ENCODE results near the gene SLC45A1. TPM values are rescaled to one million over a fixed set of nuclear protein-coding genes. Genes with fewer than 3 reads are reported as not detected.

The SLC45A1 gene
- polyA plus RNA-seq, 1 donor (not counting 4 experiments of a cell fraction or from before 2014, with no cell fraction given), result 0.14 TPM

DNA sequence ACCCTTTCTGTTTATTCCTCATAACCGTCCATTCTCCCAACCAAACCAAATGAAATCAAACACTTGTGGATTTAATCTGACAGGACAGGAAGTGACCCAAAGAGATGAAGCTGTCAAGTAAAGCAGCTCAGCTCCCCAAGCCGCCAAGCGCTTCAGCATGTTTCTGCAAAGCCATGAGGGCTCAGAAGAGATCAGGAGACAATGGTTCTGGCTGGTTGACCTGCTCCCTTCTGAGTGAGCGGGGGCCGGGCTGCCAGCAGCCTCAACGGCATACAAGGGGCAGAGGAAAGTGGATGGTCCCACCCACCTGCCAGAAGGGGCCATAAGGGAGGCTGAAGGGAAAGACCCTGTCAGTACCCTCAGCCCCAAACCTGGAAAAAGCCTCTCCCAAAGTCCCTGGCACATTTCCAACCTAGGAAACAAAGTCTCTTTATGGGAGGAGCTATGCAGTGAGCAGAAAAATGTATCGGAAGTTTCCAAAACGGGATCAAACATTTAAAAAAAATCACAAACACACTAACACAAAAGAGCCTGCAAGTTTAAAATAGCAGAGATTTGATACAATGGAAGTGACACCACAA, 45.4 kb downstream of the SLC45A1 start:
- Histone ChIP-seq H4K20me1 (ENCODE audit: control insufficient read depth, extremely low read depth, insufficient read depth, low read length) (no peaks in the 10 kb centered on the region), H3K9ac (ENCODE audit: control insufficient read depth, extremely low read depth, insufficient read depth, low read length) (no peak overlapping the region), H3K27me3 (ENCODE audit: control insufficient read depth, extremely low read depth, insufficient read depth, low read length) (no peaks in the 10 kb centered on the region), H3K79me2 (ENCODE audit: control insufficient read depth, insufficient read depth, low read length) (peaks cover 4% of the 10 kb centered on the region), H3K9me1 (ENCODE audit: control insufficient read depth, extremely low read depth, insufficient read depth, low read length) (peaks cover 3% of the 10 kb centered on the region), H3K36me3 (ENCODE audit: control insufficient read depth in 2 of 2, extremely low read depth in 1 of 2, insufficient read depth in 2 of 2, low read length in 2 of 2) (peaks cover 26 to 31% of the 10 kb centered on the region in 2 experiments), H3K27ac (ENCODE audit: control insufficient read depth, insufficient read depth, low read length) (no peak overlapping the region), H2AFZ (ENCODE audit: control insufficient read depth, low read length) (no peak overlapping the region), H3K4me2 (ENCODE audit: control insufficient read depth, extremely low read depth, insufficient read depth, low read depth, low read length) (no peak overlapping the region), H3K4me3 (ENCODE audit: control insufficient read depth in 2 of 3, extremely low read depth in 1 of 3, insufficient read depth in 2 of 3, low read depth in 1 of 3, low read length in 3 of 3) (no peak overlapping the region), H3K9me3 (ENCODE audit: control insufficient read depth, low read depth, low read length) (no peaks in the 10 kb centered on the region), H3K4me1 (ENCODE audit: control insufficient read depth, extremely low read depth, insufficient read depth, low read length) (no peaks in the 10 kb centered on the region)
- no peak for TF ChIP-seq CTCF (optimal IDR thresholded peaks at IDR 0.05 in 1 of 3, IDR thresholded peaks at IDR 0.05 in 1 of 3, conservative IDR thresholded peaks at IDR 0.05 in 1 of 3; ENCODE audit: extremely low read depth in 1 of 3, insufficient read depth in 2 of 3, low read length in 3 of 3)
- no peak for TF ChIP-seq EZH2 (IDR thresholded peaks at IDR 0.05; ENCODE audit: low read length)
- no peak for FAIRE-seq
- no peak for DNase-seq (ENCODE audit: low read depth, low spot score)
- dilution Hi-C loops (cut with MboI; ENCODE audit: extremely low pct_ligation_motif_present, low sequenced_read_pairs), result no loop called here

DNA sequence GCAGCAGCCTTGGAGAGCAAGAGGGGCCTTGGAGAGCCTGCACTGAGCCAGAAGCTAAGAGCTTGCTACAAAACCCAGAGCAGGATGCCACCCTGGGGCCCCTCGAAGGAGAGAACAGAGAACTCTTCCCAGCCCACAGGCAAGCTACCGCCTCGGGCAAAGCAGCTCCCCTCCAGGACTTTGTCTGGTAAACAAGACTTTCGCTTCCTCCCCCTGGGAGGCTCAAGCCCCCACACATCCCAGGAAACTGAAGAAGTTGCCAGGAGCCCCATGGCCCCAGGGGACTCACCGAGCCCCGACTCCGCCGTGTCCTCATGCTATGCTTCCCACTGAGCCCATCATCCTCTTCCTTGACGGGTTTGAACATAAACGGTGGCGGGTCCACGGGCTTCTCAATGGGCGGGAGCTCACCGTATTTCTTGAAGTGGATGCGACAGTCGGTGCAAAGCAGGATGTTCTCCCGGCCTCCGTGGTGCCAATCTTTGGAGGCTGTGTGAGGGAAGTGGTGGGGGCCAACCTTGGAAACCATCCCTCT, 45.9 kb downstream of the SLC45A1 start:
- TF ChIP-seq EZH2 (IDR thresholded peaks at IDR 0.05; ENCODE audit: low read length), result no peak
- TF ChIP-seq CTCF (optimal IDR thresholded peaks at IDR 0.05 in 1 of 3, IDR thresholded peaks at IDR 0.05 in 1 of 3, conservative IDR thresholded peaks at IDR 0.05 in 1 of 3; ENCODE audit: extremely low read depth in 1 of 3, insufficient read depth in 2 of 3, low read length in 3 of 3), result no peak
- Histone ChIP-seq H3K27me3 (ENCODE audit: control insufficient read depth, extremely low read depth, insufficient read depth, low read length) (no peaks in the 10 kb centered on the region), H3K9ac (ENCODE audit: control insufficient read depth, extremely low read depth, insufficient read depth, low read length) (no peak overlapping the region), H3K9me3 (ENCODE audit: control insufficient read depth, low read depth, low read length) (no peaks in the 10 kb centered on the region), H3K36me3 (ENCODE audit: control insufficient read depth in 2 of 2, extremely low read depth in 1 of 2, insufficient read depth in 2 of 2, low read length in 2 of 2) (peaks cover 20 to 27% of the 10 kb centered on the region in 2 experiments), H3K4me1 (ENCODE audit: control insufficient read depth, extremely low read depth, insufficient read depth, low read length) (no peaks in the 10 kb centered on the region), H3K4me2 (ENCODE audit: control insufficient read depth, extremely low read depth, insufficient read depth, low read depth, low read length) (no peak overlapping the region), H3K27ac (ENCODE audit: control insufficient read depth, insufficient read depth, low read length) (no peak overlapping the region), H4K20me1 (ENCODE audit: control insufficient read depth, extremely low read depth, insufficient read depth, low read length) (no peaks in the 10 kb centered on the region), H3K4me3 (ENCODE audit: control insufficient read depth in 2 of 3, extremely low read depth in 1 of 3, insufficient read depth in 2 of 3, low read depth in 1 of 3, low read length in 3 of 3) (no peak overlapping the region), H2AFZ (ENCODE audit: control insufficient read depth, low read length) (no peak overlapping the region), H3K79me2 (ENCODE audit: control insufficient read depth, insufficient read depth, low read length) (peaks cover 4% of the 10 kb centered on the region), H3K9me1 (ENCODE audit: control insufficient read depth, extremely low read depth, insufficient read depth, low read length) (peaks cover 3% of the 10 kb centered on the region)
- dilution Hi-C loops (cut with MboI; ENCODE audit: extremely low pct_ligation_motif_present, low sequenced_read_pairs), result no loop called here
- DNase-seq (ENCODE audit: low read depth, low spot score), result no peak
- no peak for FAIRE-seq
